HG02623 (cell line): ENCODE measurements around the gene SLC39A5.

ENCODE experiments used
- ATAC-seq: cut with Tn5 transposase; IDR thresholded peaks from one replicate; pipeline ENCODE4 v1.9.1; 2021; ENCODE audit warnings: moderate library complexity; ENCODE audit not compliant: unreplicated experiment

The SLC39A5 gene

DNA sequence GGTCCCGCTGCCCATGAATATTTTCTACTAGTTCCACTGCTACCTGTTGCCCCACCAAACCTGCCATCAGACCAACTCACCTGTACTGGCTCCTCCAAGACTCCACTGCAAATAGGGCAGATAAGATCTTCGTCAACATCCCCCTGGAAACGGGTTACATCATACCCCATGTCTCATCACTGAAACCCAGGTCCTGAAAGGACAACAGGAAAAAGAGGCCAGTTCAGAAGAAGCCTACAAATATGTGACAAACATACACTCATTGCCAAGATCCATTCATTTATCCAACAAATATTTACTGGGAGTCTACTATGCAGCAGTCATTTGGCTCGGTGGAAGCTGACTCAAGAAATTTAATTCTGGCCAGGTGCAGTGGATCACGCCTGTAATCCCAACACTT is 16.0 kb upstream of the SLC39A5 start:
- ATAC-seq: no peak

DNA sequence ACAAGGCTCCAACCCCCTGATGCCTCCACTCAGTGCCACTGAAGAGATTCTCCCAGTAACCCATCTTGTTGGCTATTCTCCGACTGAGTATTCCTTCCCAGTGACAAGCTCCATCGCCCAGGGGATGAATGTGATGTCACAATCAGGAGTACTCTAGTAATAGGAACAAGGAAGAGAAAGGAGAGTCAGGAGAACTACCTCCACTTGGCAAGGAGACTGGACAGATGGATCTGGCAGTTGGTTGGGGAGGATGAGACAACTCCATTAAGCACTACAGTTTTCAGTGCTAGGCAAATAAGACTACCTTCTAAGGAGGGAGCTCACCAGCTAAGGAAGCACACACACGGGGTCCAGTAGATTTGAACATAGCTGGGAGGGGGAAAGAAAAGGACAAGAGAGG is 13.4 kb upstream of the SLC39A5 start:
- ATAC-seq: no peak

DNA sequence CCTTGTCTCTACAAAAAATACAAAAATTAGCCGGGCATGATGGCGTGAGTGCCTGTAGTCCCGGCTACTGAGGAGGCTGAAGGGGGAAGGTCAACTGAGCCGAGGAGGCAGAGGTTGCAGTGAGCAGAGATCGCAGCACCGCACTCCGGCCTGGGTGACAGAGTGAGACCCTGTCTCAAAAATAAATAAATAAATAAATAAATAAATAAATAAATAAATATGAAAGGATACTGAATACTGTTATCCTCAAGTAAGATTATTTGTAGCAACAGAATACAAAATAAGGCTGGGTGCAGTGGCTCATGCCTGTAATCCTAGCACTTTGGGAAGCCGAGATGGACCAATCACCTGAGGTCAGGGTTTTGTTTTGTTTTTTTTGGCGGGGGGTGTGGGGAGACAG is 10.0 kb upstream of the SLC39A5 start:
- no peak for ATAC-seq

DNA sequence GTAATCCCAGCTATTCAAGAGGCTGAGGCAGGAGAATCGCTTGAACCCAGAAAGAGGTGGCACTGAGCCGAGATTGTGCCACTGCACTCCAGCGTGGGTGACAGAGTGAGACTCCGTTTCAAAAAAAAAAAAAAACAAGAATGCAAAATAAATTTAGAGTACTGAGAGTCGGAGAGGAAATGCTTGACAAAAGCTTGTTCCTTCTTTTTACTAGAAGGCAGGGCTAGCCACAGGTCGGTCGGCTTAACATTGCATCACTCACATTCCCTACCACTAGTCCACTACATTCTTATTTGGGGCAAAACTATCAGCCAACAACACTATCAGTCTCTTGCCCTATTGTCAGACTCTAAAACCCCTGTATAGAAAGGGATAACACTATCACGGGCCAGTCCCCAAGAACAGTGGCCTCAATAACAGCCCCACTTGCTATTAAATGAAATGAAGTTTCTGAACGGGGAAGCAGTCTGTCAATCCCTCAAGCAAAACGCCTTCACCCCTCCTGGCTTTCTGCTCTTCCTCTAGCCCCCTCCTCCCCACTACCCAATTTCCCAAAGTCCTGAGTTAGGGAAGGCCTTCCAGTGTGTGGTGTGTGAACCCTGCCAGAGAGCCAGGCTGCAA is 9.1 kb upstream of the SLC39A5 start:
- ATAC-seq: no peak

DNA sequence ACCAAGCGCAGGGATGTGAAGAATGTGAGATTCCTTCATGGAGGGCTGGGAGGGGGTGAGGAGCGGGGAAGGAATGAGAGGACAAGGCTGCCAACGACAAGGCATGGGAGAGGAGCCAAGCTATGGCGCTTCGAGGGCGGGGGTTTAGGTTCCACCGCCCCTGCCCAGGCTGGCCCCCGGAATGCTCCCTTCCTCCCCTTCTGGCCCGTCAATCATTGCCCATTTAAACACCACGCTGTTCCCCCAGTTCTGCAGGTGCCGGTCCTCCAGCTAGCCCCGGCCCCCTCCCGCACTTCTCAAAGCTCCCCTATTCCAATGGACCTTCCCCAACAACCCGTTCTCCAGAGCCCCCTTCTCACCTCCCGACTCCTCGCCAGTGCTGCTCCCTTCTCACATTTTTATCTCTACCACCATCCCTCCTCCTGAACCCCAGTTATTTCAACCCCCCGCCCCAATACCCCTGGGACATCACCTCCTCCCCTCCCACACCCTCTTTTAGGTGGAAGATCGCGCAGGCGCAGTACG is 8.6 kb upstream of the SLC39A5 start:
- ATAC-seq: peak; percentile 21

DNA sequence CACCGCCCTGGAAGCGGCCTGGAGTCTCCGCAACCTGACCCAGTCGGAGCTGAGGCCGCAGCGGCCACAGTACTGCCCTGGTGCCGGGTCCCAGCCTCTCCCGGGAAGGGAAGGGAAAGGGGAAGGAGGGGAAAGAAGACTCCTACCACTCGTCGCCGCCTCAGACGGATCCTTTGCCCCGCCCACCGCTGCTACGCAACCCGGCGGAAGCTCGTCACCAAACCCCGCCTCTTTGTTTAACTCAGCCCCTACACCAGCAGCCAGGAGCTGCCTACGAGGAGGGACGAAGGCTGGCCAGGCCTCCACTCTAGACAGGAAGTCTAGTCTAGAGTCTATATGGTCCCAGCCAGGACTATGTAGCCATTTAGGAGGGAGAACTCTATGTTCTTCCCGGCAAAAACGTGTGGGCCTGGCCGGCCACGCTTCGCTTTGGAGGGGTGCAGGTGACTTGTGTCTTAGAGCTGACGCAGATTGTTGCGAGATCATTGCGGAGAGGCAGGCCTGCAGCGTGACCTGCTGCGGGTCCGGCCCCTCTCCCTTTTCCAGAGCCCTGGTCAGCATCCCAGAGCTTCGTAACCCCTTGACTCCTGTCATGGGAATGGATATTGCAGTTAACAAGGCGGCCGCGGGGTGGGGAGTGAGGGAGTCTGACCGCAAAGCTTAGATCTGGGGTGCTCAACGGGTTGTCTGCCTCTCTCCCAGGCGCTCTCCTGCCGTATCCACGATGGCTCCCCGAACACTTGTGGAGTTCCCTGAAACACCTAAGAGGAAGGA is 7.9 kb upstream of the SLC39A5 start, which contains the start of gene RNF41:
Gene RNF41 (minus strand): TSS at position 166 of the 774 bp plus-strand sequence. CDS start 7,875 bp downstream, outside the sequence.
- peak; percentile 77 for ATAC-seq

DNA sequence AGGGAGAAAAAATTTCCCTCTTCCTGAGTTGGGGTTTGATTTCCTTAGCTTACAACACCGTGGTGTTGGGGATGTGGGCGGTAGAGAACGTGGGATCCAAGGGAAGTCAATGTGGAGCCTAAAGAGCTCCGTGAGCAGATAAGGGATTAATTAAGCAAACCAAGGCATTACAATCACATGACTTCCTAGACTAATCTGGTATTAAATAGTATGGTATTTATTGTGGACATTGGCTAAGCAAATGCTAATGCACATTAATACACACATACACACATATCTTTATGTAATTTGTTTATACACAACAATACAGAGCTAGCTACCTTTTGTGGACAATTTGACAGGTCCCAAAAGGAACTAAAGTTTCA is 7.3 kb upstream of the SLC39A5 start:
- ATAC-seq: no peak

DNA sequence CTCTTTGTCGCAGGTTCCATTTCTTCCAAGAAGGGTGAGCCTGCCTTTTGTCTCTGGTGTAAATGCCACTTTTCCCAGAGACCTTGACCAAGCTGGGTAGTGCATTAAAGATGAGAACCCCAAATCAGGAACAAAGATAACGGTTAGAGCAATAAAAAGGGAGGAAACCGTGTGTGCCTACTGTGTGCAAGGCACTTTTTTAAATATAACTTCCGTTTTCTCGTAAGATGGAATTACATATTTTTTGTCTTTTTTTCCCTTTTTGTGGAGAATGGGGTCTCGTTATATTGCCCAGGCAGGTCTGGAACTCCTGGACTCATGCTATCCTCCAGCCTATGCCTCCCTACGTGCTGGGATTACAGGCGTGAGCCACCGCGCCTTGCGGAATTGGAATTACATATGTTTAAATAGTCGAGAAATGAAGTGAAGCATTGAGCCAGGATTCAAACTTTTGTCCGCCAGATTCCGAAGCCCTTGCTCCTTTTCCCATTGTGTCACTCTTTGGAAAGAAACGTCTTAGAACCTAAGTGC is 6.2 kb upstream of the SLC39A5 start:
- ATAC-seq: no peak

DNA sequence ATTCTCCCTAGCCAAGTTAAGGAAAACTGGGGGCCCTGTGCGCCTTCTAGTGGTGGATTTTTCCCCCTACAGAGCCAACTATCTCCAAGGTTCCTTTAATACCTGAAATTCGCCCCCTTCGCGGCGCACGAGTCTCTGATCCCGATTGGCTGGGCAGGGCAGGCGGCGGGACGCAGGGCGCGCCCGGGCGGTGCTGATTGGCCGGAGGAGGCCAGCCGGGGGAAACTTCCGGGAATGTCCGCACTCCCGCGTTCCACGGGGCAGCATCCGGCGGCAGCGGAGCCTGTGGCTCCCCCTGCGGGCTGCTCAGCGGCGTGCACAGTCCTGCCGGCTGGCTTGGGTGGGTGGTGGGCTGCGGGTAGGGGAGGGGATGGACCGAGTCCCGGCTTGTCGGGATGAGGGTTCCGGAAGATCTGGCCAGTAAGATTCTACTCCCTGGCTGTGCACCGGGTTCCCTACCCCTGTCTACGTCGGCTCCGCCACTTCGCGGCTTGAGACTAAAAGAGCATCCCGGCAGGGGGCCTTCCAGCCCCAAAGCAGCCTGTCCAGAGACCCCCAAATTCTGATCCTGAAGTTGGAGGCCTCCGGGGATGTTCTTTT is 5.6 kb upstream of the SLC39A5 start, which contains the start of gene NABP2:
Gene NABP2 (plus strand): TSS at position 241 of the 600 bp plus-strand sequence. CDS start 515 bp downstream, outside the sequence.
- ATAC-seq: peak; percentile 72

DNA sequence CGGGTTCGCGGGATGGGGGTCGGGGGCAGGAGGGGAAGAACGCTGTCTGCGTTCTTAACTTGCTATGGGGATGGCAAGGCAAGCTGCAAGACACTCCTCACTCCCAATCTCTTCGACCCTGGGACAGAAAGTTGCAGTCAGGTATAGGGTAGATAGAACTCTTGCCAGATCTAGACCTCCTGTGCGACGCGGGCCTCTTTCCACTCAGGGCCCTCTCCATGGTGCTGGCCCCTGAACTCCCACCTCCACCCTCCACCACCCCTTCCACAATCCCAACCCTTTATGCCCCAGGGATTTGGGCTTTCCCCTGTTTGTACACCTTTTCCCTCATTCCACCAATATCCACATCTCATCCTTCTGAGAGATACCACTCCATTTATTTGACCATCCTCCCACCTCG is 4.9 kb upstream of the SLC39A5 start:
- ATAC-seq: no peak

DNA sequence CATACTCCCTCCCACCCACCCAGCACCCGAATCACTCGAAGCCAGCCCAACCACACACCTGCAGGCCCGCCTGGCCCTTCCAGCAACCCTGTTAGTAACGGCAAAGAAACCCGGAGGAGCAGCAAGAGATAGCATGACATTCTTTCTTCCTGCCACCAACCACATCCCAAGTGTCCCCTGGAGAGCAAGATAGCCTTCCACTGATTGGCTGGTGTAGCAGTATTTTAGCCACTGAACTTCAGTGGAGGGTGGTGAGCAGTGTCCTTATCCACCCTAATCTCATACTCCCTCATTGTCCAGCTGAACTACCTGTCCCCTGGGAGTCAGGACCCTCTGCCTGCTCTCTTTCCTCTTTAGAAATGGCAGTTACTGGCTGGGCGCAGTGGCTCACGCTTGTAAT is 769 bp upstream of the SLC39A5 start:
- no peak for ATAC-seq

DNA sequence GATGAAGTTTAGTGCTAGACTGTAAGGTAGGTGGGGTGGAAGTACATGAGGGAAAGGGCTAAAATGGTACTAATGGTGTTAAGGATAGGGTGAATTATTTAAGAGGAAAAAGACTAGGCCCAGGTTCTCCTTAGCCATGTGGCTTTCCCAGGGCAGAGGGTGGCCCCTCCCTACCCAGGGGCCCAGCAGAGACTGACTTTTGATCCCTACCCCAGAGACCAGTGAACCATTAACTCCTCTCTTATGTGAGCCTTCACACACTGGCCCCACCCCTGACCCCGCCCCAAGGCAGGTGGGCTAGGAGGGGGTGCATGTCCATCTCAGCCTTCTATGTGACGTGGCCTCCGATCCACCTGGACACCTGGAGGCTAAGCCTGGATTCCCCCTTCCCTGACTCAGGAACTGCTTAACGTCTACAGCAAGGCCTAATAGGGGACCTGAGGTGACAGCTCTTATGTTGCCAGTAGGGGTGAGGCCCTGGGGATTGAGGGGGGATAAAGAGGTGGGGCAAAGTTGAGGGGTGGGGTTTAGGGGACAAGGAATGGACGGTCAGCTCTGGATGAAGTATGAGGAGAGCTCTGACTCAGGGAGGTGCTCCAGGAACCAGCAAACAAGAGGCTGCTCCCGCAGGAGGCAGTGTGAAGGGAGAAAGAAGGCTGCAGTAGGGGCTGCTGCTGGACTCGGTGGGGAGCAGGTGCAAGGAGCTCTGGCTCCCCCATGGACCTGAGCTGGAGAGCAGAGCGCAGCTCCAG is 757 bp downstream of the SLC39A5 start:
- ATAC-seq: no peak

DNA sequence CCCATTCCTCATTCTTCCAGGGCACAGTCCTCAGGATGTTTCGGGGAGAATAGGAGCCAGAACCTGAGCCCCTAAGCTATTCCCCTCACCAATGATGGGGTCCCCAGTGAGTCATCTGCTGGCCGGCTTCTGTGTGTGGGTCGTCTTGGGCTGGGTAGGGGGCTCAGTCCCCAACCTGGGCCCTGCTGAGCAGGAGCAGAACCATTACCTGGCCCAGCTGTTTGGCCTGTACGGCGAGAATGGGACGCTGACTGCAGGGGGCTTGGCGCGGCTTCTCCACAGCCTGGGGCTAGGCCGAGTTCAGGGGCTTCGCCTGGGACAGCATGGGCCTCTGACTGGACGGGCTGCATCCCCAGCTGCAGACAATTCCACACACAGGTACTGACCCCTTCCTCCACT is 1.3 kb downstream of the SLC39A5 start:
- no peak for ATAC-seq

DNA sequence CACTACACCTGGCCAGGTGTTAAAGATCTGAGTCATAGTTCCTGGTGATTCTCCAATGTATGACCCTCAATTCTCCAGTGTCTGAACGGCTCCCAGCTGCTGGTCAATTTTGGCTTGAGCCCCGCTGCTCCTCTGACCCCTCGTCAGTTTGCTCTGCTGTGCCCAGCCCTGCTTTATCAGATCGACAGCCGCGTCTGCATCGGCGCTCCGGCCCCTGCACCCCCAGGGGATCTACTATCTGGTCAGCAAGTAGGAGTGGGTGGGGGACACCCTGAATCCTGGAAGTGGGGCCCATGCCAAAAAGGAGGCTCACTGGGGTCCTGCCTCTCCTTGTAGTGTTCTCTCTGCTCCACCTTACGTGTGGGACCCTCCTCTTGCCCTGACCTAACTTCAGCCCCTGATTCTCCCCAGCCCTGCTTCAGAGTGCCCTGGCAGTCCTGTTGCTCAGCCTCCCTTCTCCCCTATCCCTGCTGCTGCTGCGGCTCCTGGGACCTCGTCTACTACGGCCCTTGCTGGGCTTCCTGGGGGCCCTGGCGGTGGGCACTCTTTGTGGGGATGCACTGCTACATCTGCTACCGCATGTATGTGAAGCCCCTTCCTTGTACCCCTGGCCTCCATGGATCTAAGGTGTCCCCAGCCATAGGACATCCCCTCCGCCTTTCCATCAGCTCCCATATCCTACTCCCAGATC is 5.0 kb downstream of the SLC39A5 start:
- no peak for ATAC-seq

DNA sequence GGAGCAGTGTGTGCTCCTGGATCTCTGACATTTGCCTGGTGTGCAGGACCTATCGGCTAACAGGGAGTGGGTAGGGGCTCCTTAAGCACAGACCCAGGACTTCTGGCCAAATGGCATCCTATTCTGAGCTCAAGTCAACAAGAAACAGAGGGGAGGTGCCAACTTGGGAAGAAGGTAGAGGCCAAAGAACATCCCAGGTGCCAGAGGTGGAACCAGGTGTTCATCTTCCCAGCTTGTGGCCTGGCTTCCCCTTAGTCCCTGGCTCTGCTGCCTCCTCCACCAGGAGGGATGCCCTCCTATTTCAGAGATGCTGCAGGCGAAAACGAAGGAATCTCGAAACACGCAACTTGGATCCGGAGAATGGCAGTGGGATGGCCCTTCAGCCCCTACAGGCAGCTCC is 6.2 kb downstream of the SLC39A5 start:
- ATAC-seq: no peak

DNA sequence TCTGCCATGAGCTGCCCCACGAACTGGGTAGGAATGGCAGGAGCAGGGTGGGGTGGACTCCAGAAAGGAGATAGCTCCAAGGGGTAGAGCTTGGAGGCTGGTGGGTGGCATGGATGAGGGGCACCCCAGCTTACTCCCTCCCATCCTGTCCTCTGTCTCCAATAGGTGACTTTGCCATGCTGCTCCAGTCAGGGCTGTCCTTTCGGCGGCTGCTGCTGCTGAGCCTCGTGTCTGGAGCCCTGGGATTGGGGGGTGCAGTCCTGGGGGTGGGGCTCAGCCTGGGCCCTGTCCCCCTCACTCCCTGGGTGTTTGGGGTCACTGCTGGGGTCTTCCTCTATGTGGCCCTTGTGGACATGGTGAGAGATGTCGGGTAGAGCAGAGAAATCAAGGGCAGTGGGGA is 7.1 kb downstream of the SLC39A5 start:
- no peak for ATAC-seq

DNA sequence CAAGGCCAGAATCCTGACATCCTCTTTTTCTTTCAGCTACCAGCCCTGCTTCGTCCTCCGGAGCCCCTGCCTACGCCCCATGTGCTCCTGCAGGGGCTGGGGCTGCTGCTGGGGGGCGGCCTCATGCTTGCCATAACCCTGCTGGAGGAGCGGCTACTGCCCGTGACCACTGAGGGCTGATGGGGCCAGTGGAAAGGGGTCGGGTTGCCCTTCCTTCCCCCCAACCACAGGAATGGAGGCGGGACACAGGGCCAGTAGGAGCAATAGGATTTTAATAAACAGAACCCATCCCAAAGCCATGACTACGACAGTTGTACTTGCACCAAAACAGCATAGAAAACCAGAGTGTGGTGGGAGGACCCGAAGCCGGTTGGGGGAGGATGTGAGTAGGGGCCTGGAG is 7.7 kb downstream of the SLC39A5 start:
- no peak for ATAC-seq

DNA sequence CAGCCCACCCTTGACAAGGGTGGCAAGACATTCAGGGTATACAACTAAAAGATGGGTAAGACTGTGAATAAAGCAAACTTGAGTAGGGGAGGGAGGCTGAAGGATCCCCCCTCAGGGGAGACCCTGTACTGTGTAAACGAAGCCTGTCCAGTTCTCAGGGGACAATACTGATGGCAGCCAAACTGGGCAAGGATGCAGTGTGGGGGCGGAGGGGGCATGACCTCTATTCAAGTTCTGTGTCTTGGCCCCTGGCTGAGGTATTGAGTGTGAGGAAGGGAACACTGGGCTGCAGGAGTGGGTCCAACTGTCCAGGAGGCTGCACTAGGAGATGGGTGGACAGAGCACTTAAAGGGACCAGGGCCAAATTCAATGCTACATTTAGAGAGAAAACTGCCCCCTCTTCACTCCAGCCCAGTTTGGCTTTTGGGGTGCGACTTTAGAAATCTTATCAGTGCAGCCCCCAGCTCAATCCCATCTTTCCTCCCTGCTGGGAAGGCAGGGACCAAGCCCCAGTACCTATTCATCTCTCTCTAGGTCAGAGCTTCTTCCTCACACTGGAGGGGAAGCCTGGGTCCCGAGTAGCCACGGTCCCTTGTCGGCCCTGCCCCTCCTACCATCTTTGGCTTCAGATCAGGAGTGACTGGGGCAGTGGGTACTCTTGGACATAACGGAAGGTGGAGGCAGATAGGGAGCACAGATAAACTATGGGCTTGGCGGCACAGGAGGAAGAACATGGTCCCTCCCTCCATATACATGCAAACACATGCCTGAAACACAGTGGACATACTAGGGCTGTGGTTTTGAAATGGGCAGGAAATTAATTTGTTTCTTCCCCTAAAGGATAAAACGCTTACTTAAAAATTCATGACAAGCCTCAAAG is 11.8 kb downstream of the SLC39A5 start:
- no peak for ATAC-seq

DNA sequence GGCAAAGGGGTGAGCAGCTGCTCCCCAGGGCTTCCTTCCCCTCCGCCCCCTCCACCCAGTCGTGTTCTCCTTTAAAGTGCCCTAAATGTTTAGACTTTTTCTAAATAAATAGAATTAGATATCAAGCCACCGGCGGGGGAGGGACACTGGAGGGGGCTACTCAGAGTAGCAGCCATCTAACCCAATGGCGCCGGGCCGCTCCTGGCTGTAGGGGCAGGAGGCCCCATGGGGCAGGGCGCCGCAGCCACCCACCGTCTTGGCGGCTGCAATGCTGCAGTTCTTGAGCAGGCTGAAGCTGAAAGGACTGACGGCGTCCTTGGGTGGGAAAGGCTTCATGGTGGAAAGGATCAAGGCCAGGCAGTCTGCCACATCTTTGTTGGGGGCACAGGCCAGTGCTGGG is 13.1 kb downstream of the SLC39A5 start:
- ATAC-seq: no peak
